Fibroblast of skin of right biceps (primary cell): ENCODE results near the gene CHPT1.

ENCODE experiments used
- DNase-seq: peaks from one replicate; pipeline ENCODE4 v3.0.0-alpha.2; 2013

The CHPT1 gene

GRCh38 chr12:101768781-101769180, 71.3 kb downstream of the CHPT1 start:
- no peak for DNase-seq

GRCh38 chr12:101769865-101770264, 72.4 kb downstream of the CHPT1 start:
- no peak for DNase-seq

- DNase-seq = no peak
Measured at GRCh38 chr12:101772012-101772775, 74.8 kb downstream of the CHPT1 start.

- peak; percentile 51 for DNase-seq
Measured at GRCh38 chr12:101773650-101774162, 76.3 kb downstream of the CHPT1 start.

- DNase-seq = no peak
Measured at GRCh38 chr12:101775816-101776215, 78.4 kb downstream of the CHPT1 start.

GRCh38 chr12:101777485-101777884, 80.0 kb downstream of the CHPT1 start:
- no peak for DNase-seq

GRCh38 chr12:101777978-101778377, 80.5 kb downstream of the CHPT1 start:
- DNase-seq = no peak
